Liver (tissue), 9 donors: ENCODE results near the gene ZNF547. TPM values are rescaled to one million over a fixed set of nuclear protein-coding genes. Genes with fewer than 3 reads are reported as not detected.

Experiments used
- DNase-seq: peaks from one replicate; pipeline ENCODE4 v3.0.0-alpha.2; 2017; ENCODE audit warnings: low spot score
- H3K27ac ChIP-seq, 2 donors: one replicate each; pipeline ENCODE4 v1.7.0; 2013; ENCODE audit warnings: inconsistent platforms in 2 of 2, low read length in 2 of 2, control low read depth in 1 of 2, low read depth in 1 of 2, mild to moderate bottlenecking in 1 of 2
- H3K27me3 ChIP-seq, 4 donors: one replicate each; pipeline versions ENCODE4 v1.6.1 to v1.7.0; 2013; ENCODE audit warnings: low read length in 3 of 4, inconsistent platforms in 1 of 4, mild to moderate bottlenecking in 1 of 4, moderate library complexity in 1 of 4; ENCODE audit not compliant: control insufficient read depth in 4 of 4, insufficient read depth in 4 of 4
- H3K36me3 ChIP-seq, 4 donors: one replicate each; pipeline versions ENCODE4 v1.6.1 to v1.7.0; 2013; ENCODE audit warnings: low read length in 3 of 4, mild to moderate bottlenecking in 3 of 4, low read depth in 1 of 4, moderate library complexity in 1 of 4; ENCODE audit not compliant: control insufficient read depth in 4 of 4, insufficient read depth in 3 of 4
- H3K4me1 ChIP-seq, 4 donors: one replicate each; pipeline versions ENCODE4 v1.6.1 to v1.7.0; 2013; ENCODE audit warnings: low read length in 3 of 4, mild to moderate bottlenecking in 3 of 4, moderate library complexity in 1 of 4; ENCODE audit not compliant: control insufficient read depth in 4 of 4, insufficient read depth in 4 of 4
- H3K4me3 ChIP-seq, 3 donors: one replicate each; pipeline versions ENCODE4 v1.6.1 to v1.7.0; 2013; ENCODE audit warnings: low read length in 3 of 3, control low read depth in 1 of 3, low read depth in 1 of 3, mild to moderate bottlenecking in 1 of 3
- H3K9ac ChIP-seq, 2 donors: one replicate each; pipeline ENCODE4 v1.7.0; 2013; ENCODE audit warnings: low read length in 2 of 2, mild to moderate bottlenecking in 2 of 2, moderate library complexity in 2 of 2, control low read depth in 1 of 2, low read depth in 1 of 2
- H3K9me3 ChIP-seq, 4 donors: one replicate each; pipeline versions ENCODE4 v1.6.1 to v1.7.0; 2013; ENCODE audit warnings: low read length in 3 of 4; ENCODE audit not compliant: control insufficient read depth in 4 of 4
- EGR1 ChIP-seq, 2 donors: IDR thresholded peaks; 2 replicates each; pipeline ENCODE4 v1.6.1; 2016 to 2018; ENCODE audit warnings: antibody characterized with exemption in 2 of 2, low read depth in 2 of 2
- FOXA1 ChIP-seq: IDR thresholded peaks from 2 replicates; pipeline ENCODE4 v1.6.1; 2016; ENCODE audit warnings: antibody characterized with exemption
- FOXA2 ChIP-seq: IDR thresholded peaks from 2 replicates; pipeline ENCODE4 v1.6.1; 2016; ENCODE audit warnings: antibody characterized with exemption
- GABPA ChIP-seq, 2 donors: IDR thresholded peaks in 1 of 2; conservative IDR thresholded peaks in 1 of 2; 2 replicates each; pipeline ENCODE4 v1.6.1; 2016; ENCODE audit warnings: antibody characterized with exemption in 2 of 2, mild to moderate bottlenecking in 1 of 2, moderate library complexity in 1 of 2
- HNF4A ChIP-seq, 2 donors: conservative IDR thresholded peaks; 2 replicates each; pipeline ENCODE4 v1.6.1; 2016; ENCODE audit warnings: antibody characterized with exemption in 2 of 2, mild to moderate bottlenecking in 2 of 2
- HNF4G ChIP-seq: IDR thresholded peaks from 2 replicates; pipeline ENCODE4 v1.6.1; 2016; ENCODE audit warnings: antibody characterized with exemption
- JUND ChIP-seq, 2 donors: IDR thresholded peaks; 2 replicates each; pipeline ENCODE4 v1.6.1; 2016; ENCODE audit warnings: antibody characterized with exemption in 2 of 2
- NR2F2 ChIP-seq: IDR thresholded peaks from 2 replicates; pipeline ENCODE4 v1.6.1; 2016; ENCODE audit warnings: antibody characterized with exemption
- RXRA ChIP-seq, 2 donors: IDR thresholded peaks; 2 replicates each; pipeline ENCODE4 v1.6.1; 2017 to 2018; ENCODE audit warnings: antibody characterized with exemption in 2 of 2, mild to moderate bottlenecking in 1 of 2
- SP1 ChIP-seq: IDR thresholded peaks from 2 replicates; pipeline ENCODE4 v1.6.1; 2018; ENCODE audit warnings: antibody characterized with exemption, mild to moderate bottlenecking
- YY1 ChIP-seq: IDR thresholded peaks from 2 replicates; pipeline ENCODE4 v1.6.1; 2016; ENCODE audit warnings: antibody characterized with exemption, mild to moderate bottlenecking
- WGBS: extraction: QIAGEN DNeasy Blood & Tissue Kit; methylation state at CpG from one replicate; pipeline ENCODE4 v1.1.7; 2013; 5-methylcytosine and 5-hydroxymethylcytosine counted together
- polyA plus RNA-seq, 2 donors: library from polyadenylated mRNA; stranded (reverse) in 1 of 2; unstranded in 1 of 2; fragments of 200-250 nt in 1 of 2; fragments of >200 nt in 1 of 2; fragmentation: Nextera tagmentation in 1 of 2; extraction: Ambion mirVana in 1 of 2; gene quantifications; one replicate each; pipeline versions ENCODE4 v1.2.1 to v1.2.3, GENCODE V29; 2013 to 2015
- total RNA-seq, 2 donors: library from RNA; depleted of rRNA; stranded (reverse); fragments of >200 nt; gene quantifications; one replicate each; pipeline ENCODE4 v1.2.3, GENCODE V29; 2014
- TF ChIP-seq, protein P1 (sequence below): fragments of 150-350 bp; IDR thresholded peaks from 2 replicates; pipeline ENCODE4 v1.5.1; 2017; ENCODE audit warnings: improper control_type of control experiment, low read depth, low read length; ENCODE audit not compliant: missing input control
- TF ChIP-seq, protein P2 (sequence below): IDR thresholded peaks from 2 replicates; pipeline ENCODE4 v1.6.1; 2016; ENCODE audit warnings: antibody characterized with exemption
- TF ChIP-seq, protein P3 (sequence below): IDR thresholded peaks from 2 replicates; pipeline ENCODE4 v1.6.1; 2016; ENCODE audit warnings: antibody characterized with exemption
- donor health status: healthy.
- donor health status: healthy.
- donor health status: healthy.
- donor health status: healthy.
- donor health status: healthy.

ZNF547 gene
- total and polyA plus RNA-seq, 4 donors: 0.22 to 1.8 (median 1.0) TPM

DNA sequence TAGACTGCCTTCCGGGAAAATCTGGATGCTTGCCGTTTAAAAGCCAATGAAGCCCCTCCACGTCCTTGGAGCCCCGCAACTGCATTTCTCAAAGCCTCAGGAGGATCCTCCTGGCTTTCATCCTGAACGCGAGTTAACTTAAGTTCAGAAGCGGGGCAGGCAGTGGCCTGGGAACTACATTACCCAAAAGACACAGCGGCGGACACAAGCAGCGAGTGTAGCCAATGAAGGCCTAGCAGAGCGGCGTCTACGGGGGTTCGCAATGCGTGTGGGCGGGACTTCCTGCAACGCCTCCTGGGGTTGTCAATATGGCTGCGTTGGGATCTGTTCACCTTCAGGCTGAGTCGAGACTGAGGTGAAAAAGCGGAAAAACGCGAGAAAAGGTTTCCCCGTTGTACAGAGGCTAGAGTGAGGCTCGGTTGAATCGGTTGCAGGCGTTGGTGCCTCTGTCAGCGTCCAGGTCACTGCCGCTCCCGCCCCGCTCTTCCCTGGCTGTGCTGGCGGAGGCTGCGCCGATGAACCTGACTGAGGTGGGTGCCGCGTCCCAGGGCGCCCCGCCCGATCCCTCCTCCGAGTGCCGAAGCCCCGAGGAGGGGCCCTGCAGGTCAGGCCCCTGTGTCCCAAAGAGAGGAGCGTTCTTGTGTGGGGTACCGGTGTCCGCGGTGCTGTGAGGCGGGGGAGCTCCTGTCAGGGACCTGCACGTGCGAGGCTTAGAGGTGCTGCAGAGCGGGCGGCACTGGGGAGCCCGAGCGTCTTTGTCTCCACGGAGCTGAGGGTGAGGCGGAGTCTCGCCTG lies 47.7 kb downstream of the ZNF547 start, which contains the start of gene ZNF17 (continued):
- TF ChIP-seq, protein P1, sequence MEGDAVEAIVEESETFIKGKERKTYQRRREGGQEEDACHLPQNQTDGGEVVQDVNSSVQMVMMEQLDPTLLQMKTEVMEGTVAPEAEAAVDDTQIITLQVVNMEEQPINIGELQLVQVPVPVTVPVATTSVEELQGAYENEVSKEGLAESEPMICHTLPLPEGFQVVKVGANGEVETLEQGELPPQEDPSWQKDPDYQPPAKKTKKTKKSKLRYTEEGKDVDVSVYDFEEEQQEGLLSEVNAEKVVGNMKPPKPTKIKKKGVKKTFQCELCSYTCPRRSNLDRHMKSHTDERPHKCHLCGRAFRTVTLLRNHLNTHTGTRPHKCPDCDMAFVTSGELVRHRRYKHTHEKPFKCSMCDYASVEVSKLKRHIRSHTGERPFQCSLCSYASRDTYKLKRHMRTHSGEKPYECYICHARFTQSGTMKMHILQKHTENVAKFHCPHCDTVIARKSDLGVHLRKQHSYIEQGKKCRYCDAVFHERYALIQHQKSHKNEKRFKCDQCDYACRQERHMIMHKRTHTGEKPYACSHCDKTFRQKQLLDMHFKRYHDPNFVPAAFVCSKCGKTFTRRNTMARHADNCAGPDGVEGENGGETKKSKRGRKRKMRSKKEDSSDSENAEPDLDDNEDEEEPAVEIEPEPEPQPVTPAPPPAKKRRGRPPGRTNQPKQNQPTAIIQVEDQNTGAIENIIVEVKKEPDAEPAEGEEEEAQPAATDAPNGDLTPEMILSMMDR: no peak

DNA sequence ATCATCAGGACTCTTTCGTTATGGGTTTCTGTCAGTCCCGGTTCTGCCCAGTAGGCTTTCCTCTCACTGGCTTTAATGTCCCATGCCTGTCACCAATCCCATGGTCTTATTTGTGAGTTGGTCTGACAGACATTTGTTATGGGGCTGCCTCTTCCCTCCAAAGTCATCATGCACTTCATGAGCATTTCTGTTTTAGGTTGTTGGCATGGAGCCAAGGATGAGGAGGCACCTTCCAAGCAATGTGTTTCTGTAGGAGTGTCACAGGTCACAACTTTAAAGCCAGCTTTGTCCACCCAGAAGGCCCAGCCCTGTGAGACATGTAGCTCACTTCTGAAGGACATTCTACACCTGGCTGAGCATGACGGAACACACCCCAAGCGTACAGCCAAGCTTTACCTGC lies 56.1 kb downstream of the ZNF547 start:
- DNase-seq: no peak
- Histone ChIP-seq H3K27me3 (no peaks in the 10 kb centered on the region), H3K4me1 (no peaks in the 10 kb centered on the region), H3K9me3 (peaks cover 40 to 78% (median 56%) of the 10 kb centered on the region in 4 donors), H3K9ac (no peak overlapping the region), H3K36me3 (peaks cover 17 to 63% (median 59%) of the 10 kb centered on the region in 4 donors), H3K27ac (no peak overlapping the region), H3K4me3 (peak overlapping the region in 2 of 3 donors; percentile 45 to 76)
- WGBS: 98% methylated on average over 4 of the region's 4 CpGs
- TF ChIP-seq SP1 (no peak), FOXA2 (no peak), NR2F2 (no peak), HNF4A (conservative IDR thresholded peaks at IDR 0.05) (no peak), EGR1 (IDR thresholded peaks at IDR 0.05; ENCODE audit: low read depth in 2 of 2) (no peak), YY1 (no peak), RXRA (IDR thresholded peaks at IDR 0.05) (no peak), GABPA (IDR thresholded peaks at IDR 0.05 in 1 of 2, conservative IDR thresholded peaks at IDR 0.05 in 1 of 2) (no peak), JUND (IDR thresholded peaks at IDR 0.05) (no peak), FOXA1 (no peak)
- TF ChIP-seq, protein P2, sequence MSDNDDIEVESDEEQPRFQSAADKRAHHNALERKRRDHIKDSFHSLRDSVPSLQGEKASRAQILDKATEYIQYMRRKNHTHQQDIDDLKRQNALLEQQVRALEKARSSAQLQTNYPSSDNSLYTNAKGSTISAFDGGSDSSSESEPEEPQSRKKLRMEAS: no peak

DNA sequence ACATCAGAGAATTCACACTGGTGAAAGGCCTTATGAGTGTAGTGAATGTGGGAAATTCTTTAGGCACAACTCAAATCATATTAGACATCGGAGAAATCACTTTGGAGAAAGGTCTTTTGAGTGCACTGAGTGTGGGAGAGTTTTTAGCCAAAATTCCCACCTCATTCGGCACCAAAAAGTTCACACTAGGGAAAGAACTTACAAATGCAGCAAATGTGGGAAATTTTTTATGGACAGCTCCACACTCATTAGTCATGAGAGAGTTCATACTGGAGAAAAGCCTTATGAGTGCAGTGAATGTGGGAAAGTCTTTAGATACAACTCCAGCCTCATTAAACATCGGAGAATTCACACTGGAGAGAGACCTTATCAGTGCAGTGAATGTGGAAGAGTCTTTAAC lies 57.7 kb downstream of the ZNF547 start:
- Histone ChIP-seq H3K9ac (no peak overlapping the region), H3K27me3 (no peaks in the 10 kb centered on the region), H3K36me3 (peaks cover 12 to 51% (median 51%) of the 10 kb centered on the region in 4 donors), H3K4me1 (no peaks in the 10 kb centered on the region), H3K4me3 (peak overlapping the region in 2 of 3 donors; percentile 32 to 76), H3K27ac (no peak overlapping the region), H3K9me3 (peaks cover 33 to 76% (median 46%) of the 10 kb centered on the region in 4 donors)
- no peak for DNase-seq
- TF ChIP-seq NR2F2 (no peak), EGR1 (IDR thresholded peaks at IDR 0.05; ENCODE audit: low read depth in 2 of 2) (no peak), YY1 (no peak), GABPA (IDR thresholded peaks at IDR 0.05 in 1 of 2, conservative IDR thresholded peaks at IDR 0.05 in 1 of 2) (no peak), HNF4A (conservative IDR thresholded peaks at IDR 0.05) (no peak), SP1 (no peak), HNF4G (no peak)
- TF ChIP-seq, protein P3, sequence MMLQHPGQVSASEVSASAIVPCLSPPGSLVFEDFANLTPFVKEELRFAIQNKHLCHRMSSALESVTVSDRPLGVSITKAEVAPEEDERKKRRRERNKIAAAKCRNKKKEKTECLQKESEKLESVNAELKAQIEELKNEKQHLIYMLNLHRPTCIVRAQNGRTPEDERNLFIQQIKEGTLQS: no peak
- 94% methylated on average over 3 of the region's 3 CpGs for WGBS

Other genes starting within 250 kb of the ZNF547 start
- under 1 TPM; under 0.01 to 0.14 TPM for gene USP29, start 243.6 kb upstream of the ZNF547 start, total RNA-seq
- gene USP29, start 243.6 kb upstream of the ZNF547 start, polyA plus RNA-seq: not detected
- gene ZIM3, start 218.3 kb upstream of the ZNF547 start, total RNA-seq: not detected
- gene ZIM3, start 218.3 kb upstream of the ZNF547 start, polyA plus RNA-seq: not detected
- gene DUXA, start 196.1 kb upstream of the ZNF547 start, total RNA-seq: not detected
- gene DUXA, start 196.1 kb upstream of the ZNF547 start, polyA plus RNA-seq: not detected
- 10 to 100 TPM; 11.3 to 22.6 TPM for gene ZNF264, start 172.1 kb upstream of the ZNF547 start, total RNA-seq
- 1 to 10 TPM; 2.5 to 4.6 TPM for gene ZNF264, start 172.1 kb upstream of the ZNF547 start, polyA plus RNA-seq
- under 1 TPM; 0.42 to 0.65 TPM for gene AURKC, start 132.5 kb upstream of the ZNF547 start, total RNA-seq
- gene AURKC, start 132.5 kb upstream of the ZNF547 start, polyA plus RNA-seq: 1 to 10 TPM in 1 of 2 donors, under 1 TPM in 1; 0.55 to 1.0 TPM
- 10 to 100 TPM; 13.4 to 13.9 TPM for gene ZNF805, start 122.9 kb upstream of the ZNF547 start, total RNA-seq
- gene ZNF805, start 122.9 kb upstream of the ZNF547 start, polyA plus RNA-seq: under 1 TPM; 0.75 to 0.86 TPM
- gene ZNF460, start 83.1 kb upstream of the ZNF547 start, total RNA-seq: 10 to 100 TPM; 36.4 to 54.4 TPM
- gene ZNF460, start 83.1 kb upstream of the ZNF547 start, polyA plus RNA-seq: 1 to 10 TPM in 1 of 2 donors, under 1 TPM in 1; 0.24 to 2.3 TPM
- gene ZNF543, start 43.1 kb upstream of the ZNF547 start, total RNA-seq: 1 to 10 TPM; 3.8 to 8.4 TPM
- under 1 TPM; 0.38 to 0.58 TPM for gene ZNF543, start 43.1 kb upstream of the ZNF547 start, polyA plus RNA-seq
- 1 to 10 TPM; 3.2 to 5.6 TPM for gene ZNF304, start 12.3 kb upstream of the ZNF547 start, total RNA-seq
- 1 to 10 TPM in 1 of 2 donors, under 1 TPM in 1; 0.90 to 1.3 TPM for gene ZNF304, start 12.3 kb upstream of the ZNF547 start, polyA plus RNA-seq
- 1 to 10 TPM; 2.8 to 6.1 TPM for gene TRAPPC2B, start within 50 bp of the ZNF547 start, total RNA-seq
- gene TRAPPC2B, start within 50 bp of the ZNF547 start, polyA plus RNA-seq: 1 to 10 TPM; 3.1 to 4.2 TPM
- 10 to 100 TPM in 1 of 2 donors, 1 to 10 TPM in 1; 7.3 to 13.9 TPM for gene ZNF548, start 26.3 kb downstream of the ZNF547 start, total RNA-seq
- gene ZNF548, start 26.3 kb downstream of the ZNF547 start, polyA plus RNA-seq: 1 to 10 TPM; 1.8 to 3.4 TPM
- 1 to 10 TPM; 7.6 to 8.2 TPM for gene ZNF17, start 47.6 kb downstream of the ZNF547 start, total RNA-seq
- gene ZNF17, start 47.6 kb downstream of the ZNF547 start, polyA plus RNA-seq: 1 to 10 TPM; 1.2 to 1.4 TPM
- gene ZNF749, start 71.8 kb downstream of the ZNF547 start, total RNA-seq: 10 to 100 TPM in 1 of 2 donors, 1 to 10 TPM in 1; 5.9 to 11.6 TPM
- 1 to 10 TPM in 1 of 2 donors, under 1 TPM in 1; 0.83 to 5.4 TPM for gene ZNF749, start 71.8 kb downstream of the ZNF547 start, polyA plus RNA-seq
- gene VN1R1, start 93.6 kb downstream of the ZNF547 start, total RNA-seq: under 1 TPM; 0.42 to 0.98 TPM
- gene VN1R1, start 93.6 kb downstream of the ZNF547 start, polyA plus RNA-seq: under 1 TPM; 0.14 to 0.19 TPM
- 10 to 100 TPM in 1 of 2 donors, 1 to 10 TPM in 1; 5.4 to 11.1 TPM for gene ZNF772, start 114.0 kb downstream of the ZNF547 start, total RNA-seq
- gene ZNF772, start 114.0 kb downstream of the ZNF547 start, polyA plus RNA-seq: 1 to 10 TPM in 1 of 2 donors, under 1 TPM in 1; 0.81 to 1.6 TPM
- 10 to 100 TPM in 1 of 2 donors, 1 to 10 TPM in 1; 4.2 to 12.4 TPM for gene ZNF419, start 124.2 kb downstream of the ZNF547 start, total RNA-seq
- 1 to 10 TPM; 1.9 to 3.2 TPM for gene ZNF419, start 124.2 kb downstream of the ZNF547 start, polyA plus RNA-seq
- 1 to 10 TPM; 7.3 to 7.4 TPM for gene ZNF773, start 136.4 kb downstream of the ZNF547 start, total RNA-seq
- gene ZNF773, start 136.4 kb downstream of the ZNF547 start, polyA plus RNA-seq: 1 to 10 TPM; 1.4 to 1.7 TPM
- 1 to 10 TPM; 2.3 to 4.5 TPM for gene ZNF549, start 163.8 kb downstream of the ZNF547 start, total RNA-seq
- under 1 TPM; 0.66 to 0.67 TPM for gene ZNF549, start 163.8 kb downstream of the ZNF547 start, polyA plus RNA-seq
- gene ZNF550, start 196.3 kb downstream of the ZNF547 start, total RNA-seq: 1 to 10 TPM; 4.4 to 4.8 TPM
- gene ZNF550, start 196.3 kb downstream of the ZNF547 start, polyA plus RNA-seq: 1 to 10 TPM in 1 of 2 donors, under 1 TPM in 1; 0.96 to 3.0 TPM
- gene ZNF416, start 215.4 kb downstream of the ZNF547 start, total RNA-seq: 1 to 10 TPM; 1.5 to 2.9 TPM
- gene ZNF416, start 215.4 kb downstream of the ZNF547 start, polyA plus RNA-seq: under 1 TPM; 0.97 to 0.99 TPM
- 1 to 10 TPM; 1.2 to 8.6 TPM for gene ZIK1, start 220.6 kb downstream of the ZNF547 start, total RNA-seq
- under 1 TPM; 0.29 to 0.60 TPM for gene ZIK1, start 220.6 kb downstream of the ZNF547 start, polyA plus RNA-seq
- 1 to 10 TPM; 1.4 to 7.1 TPM for gene ZNF530, start 236.3 kb downstream of the ZNF547 start, total RNA-seq
- gene ZNF530, start 236.3 kb downstream of the ZNF547 start, polyA plus RNA-seq: 1 to 10 TPM in 1 of 2 donors, under 1 TPM in 1; 0.86 to 1.4 TPM